HFFc6 (cell line): ENCODE data around the gene TBATA. TPM values are rescaled to one million over a fixed set of nuclear protein-coding genes. Genes with fewer than 3 reads are reported as not detected.
A peak's percentile ranks its signal among the peaks of the same experiment; 100 is the strongest.

ENCODE experiments used
- DNase-seq: peaks from one replicate; pipeline ENCODE4 v3.0.0-alpha.2; 2018
- H3K27ac Mint-ChIP-seq: 2 replicates; pipeline ENCODE4 v1.8.0; 2020; ENCODE audit warnings: mild to moderate bottlenecking, mixed read lengths
- H3K27me3 Mint-ChIP-seq: 2 replicates; pipeline ENCODE4 v1.8.0; 2021; ENCODE audit warnings: mild to moderate bottlenecking, moderate library complexity, mixed read lengths; ENCODE audit not compliant: insufficient read depth
- H3K36me3 Mint-ChIP-seq: 2 replicates; pipeline ENCODE4 v1.8.0; 2021; ENCODE audit warnings: low read depth, mixed read lengths
- H3K4me1 Mint-ChIP-seq: 2 replicates; pipeline ENCODE4 v1.8.0; 2020; ENCODE audit warnings: low read depth, mixed read lengths
- H3K4me3 Mint-ChIP-seq: 2 replicates; pipeline ENCODE4 v1.8.0; 2020; ENCODE audit warnings: mild to moderate bottlenecking, moderate library complexity, mixed read lengths
- H3K9me3 Mint-ChIP-seq: 2 replicates; pipeline ENCODE4 v1.8.0; 2020; ENCODE audit warnings: mild to moderate bottlenecking, mixed read lengths
- total RNA-seq, 6 experiments: library from RNA; stranded (reverse); fragmentation: NEBNext Ultra II Directional; extraction: Animal tissue kit (Norgen Biotek cat#: 25700); gene quantifications; 2 replicates in 1 of 6; 3 replicates in 5 of 6; pipeline ENCODE4 v1.2.3, GENCODE V29; 2021
- TF ChIP-seq, protein P1 (sequence below): fragments of 200-600 bp; sonication (generic); IDR thresholded peaks from 2 replicates; pipeline ENCODE4 v1.5.0; 2021; ENCODE audit warnings: antibody characterized with exemption, mild to moderate bottlenecking

Gene TBATA
- total RNA-seq, 6 experiments from 2014 or later, result not detected

DNA sequence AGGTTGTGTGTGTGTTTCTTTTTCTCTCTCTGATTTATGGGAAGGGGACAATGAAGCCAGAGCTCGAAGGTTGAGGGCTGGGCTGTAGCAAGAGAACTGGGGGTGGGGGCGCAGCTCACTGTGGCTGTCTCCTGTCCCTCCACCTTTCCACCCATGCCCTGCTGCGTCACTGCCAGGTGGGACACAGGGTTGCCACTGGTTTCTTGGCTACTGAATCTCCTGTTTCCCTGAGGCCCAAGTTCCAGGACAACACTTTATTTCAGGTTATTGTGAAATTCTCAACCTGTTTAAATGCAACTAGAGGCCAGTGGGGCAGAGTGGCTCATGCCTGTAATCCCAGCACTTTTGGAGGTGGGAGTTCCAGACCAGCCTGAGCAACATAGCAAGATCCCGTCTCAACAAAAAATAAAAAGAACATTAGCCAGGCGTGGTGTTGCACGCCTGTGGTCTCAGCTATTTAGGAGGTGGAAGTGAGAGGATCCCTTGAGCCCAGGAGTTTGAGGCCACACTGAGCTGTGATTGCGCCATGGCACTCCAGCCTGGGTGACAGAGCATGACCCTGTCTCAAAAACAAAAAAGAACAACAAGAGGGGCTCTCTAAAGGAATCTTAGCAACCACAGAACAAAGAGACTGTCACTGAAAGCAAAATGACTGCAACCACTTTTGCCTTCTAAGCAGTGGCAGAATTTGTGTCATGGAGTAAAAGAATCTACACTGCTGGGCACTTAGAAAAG lies 22.6 kb downstream of the TBATA start:
- Mint-ChIP-seq H3K36me3 (0 out of 2 replicates have a peak, but pooled peaks cover 6% of the 10 kb centered on the region), H3K27me3 (peaks cover 19% of the 10 kb centered on the region), H3K4me3 (no peak overlapping the region), H3K27ac (no peak overlapping the region), H3K9me3 (peaks cover 22% of the 10 kb centered on the region; the same call in 1 of the 2 replicates), H3K4me1 (no peaks in the 10 kb centered on the region; the same call in 1 of the 2 replicates)
- TF ChIP-seq, protein P1, sequence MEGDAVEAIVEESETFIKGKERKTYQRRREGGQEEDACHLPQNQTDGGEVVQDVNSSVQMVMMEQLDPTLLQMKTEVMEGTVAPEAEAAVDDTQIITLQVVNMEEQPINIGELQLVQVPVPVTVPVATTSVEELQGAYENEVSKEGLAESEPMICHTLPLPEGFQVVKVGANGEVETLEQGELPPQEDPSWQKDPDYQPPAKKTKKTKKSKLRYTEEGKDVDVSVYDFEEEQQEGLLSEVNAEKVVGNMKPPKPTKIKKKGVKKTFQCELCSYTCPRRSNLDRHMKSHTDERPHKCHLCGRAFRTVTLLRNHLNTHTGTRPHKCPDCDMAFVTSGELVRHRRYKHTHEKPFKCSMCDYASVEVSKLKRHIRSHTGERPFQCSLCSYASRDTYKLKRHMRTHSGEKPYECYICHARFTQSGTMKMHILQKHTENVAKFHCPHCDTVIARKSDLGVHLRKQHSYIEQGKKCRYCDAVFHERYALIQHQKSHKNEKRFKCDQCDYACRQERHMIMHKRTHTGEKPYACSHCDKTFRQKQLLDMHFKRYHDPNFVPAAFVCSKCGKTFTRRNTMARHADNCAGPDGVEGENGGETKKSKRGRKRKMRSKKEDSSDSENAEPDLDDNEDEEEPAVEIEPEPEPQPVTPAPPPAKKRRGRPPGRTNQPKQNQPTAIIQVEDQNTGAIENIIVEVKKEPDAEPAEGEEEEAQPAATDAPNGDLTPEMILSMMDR, result no peak
- no peak for DNase-seq

DNA sequence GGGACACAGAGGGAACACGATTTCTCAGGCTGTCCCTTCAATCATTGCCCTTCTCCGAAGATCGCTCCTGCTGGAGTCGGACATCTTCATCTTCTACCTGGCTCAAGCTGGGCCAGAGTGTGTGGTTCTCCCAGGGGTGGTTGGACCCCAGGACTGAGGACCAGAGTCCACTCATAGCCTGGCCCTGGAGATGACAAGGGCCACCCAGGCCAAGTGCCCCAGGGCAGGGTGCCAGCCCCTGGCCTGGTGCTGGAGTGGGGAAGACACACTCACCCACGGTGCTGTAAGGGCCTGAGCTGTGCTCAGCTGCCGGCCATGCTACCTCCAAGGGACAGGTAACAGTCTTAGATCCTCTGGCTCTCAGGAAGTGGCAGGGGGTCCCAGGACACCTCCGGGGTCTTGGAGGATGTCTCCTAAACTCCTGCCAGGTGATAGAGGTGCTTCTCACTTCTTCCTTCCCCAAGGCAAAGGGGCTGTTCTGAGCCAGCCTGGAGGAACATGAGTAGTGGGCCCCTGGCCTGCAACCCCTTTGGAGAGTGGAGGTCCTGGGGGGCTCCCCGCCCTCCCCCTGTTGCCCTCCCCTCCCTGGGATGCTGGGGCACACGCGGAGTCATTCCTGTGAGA lies 23.3 kb downstream of the TBATA start:
- H3K4me3 Mint-ChIP-seq, result no peak overlapping the region
- H3K27ac Mint-ChIP-seq, result no peak overlapping the region
- DNase-seq, result no peak
- 0 out of 2 replicates have a peak, but pooled peaks cover 6% of the 10 kb centered on the region for H3K36me3 Mint-ChIP-seq
- peaks cover 16% of the 10 kb centered on the region for H3K27me3 Mint-ChIP-seq
- TF ChIP-seq, protein P1, result no peak
- H3K4me1 Mint-ChIP-seq, result peaks cover 3% of the 10 kb centered on the region; the same call in 1 of the 2 replicates
- H3K9me3 Mint-ChIP-seq, result peaks cover 19% of the 10 kb centered on the region; the same call in 1 of the 2 replicates

DNA sequence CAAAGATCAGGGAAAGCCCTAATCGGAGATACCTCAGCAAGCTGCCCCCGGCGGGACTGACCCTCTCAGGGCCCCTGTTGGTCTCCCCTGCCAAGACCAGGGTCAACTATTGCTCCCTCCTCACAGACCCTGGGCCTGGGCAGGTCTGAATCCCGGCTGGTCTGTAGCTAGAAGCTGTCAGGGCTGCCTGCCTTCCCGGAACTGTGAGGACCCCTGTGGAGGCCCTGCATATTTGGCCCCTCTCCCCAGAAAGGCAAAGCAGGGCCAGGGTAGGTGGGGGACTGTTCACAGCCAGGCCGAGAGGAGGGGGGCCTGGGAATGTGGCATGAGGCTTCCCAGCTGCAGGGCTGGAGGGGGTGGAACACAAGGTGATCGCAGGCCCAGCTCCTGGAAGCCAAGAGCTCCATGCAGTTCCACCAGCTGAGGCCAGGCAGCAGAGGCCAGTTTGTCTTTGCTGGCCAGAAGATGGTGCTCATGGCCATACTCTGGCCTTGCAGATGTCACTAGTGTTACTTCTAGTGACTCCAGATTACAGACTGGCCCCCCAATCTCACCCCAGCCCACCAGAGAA lies 24.1 kb downstream of the TBATA start:
- Mint-ChIP-seq H3K4me3 (no peak overlapping the region), H3K9me3 (peaks cover 12% of the 10 kb centered on the region; the same call in 1 of the 2 replicates), H3K27me3 (peaks cover 14% of the 10 kb centered on the region), H3K27ac (no peak overlapping the region), H3K4me1 (peaks cover 6% of the 10 kb centered on the region; the same call in 1 of the 2 replicates), H3K36me3 (0 out of 2 replicates have a peak, but pooled peaks cover 6% of the 10 kb centered on the region)
- peak; percentile 27 for DNase-seq
- TF ChIP-seq, protein P1, result peak; percentile 64

DNA sequence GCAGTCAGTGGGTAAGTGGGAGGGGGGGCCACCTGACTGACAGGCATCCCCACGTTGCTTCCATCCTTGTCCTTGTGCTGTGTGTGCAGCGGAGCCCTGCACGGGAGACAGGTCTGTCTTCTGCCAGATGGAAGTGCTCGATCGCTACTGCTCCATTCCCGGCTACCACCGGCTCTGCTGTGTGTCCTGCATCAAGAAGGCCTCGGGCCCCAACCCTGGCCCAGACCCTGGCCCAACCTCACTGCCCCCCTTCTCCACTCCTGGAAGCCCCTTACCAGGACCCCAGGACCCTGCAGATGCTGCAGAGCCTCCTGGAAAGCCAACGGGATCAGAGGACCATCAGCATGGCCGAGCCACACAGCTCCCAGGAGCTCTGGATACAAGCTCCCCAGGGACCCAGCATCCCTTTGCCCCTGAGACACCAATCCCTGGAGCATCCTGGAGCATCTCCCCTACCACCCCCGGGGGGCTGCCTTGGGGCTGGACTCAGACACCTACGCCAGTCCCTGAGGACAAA lies 24.8 kb downstream of the TBATA start:
- no peak overlapping the region for H3K27ac Mint-ChIP-seq
- no peak overlapping the region for H3K4me3 Mint-ChIP-seq
- 0 out of 2 replicates have a peak, but pooled peaks cover 2% of the 10 kb centered on the region for H3K36me3 Mint-ChIP-seq
- H3K27me3 Mint-ChIP-seq, result peaks cover 14% of the 10 kb centered on the region
- TF ChIP-seq, protein P1, result no peak
- peaks cover 6% of the 10 kb centered on the region; the same call in 1 of the 2 replicates for H3K4me1 Mint-ChIP-seq
- no peak for DNase-seq
- H3K9me3 Mint-ChIP-seq, result peaks cover 4% of the 10 kb centered on the region; the same call in 1 of the 2 replicates

DNA sequence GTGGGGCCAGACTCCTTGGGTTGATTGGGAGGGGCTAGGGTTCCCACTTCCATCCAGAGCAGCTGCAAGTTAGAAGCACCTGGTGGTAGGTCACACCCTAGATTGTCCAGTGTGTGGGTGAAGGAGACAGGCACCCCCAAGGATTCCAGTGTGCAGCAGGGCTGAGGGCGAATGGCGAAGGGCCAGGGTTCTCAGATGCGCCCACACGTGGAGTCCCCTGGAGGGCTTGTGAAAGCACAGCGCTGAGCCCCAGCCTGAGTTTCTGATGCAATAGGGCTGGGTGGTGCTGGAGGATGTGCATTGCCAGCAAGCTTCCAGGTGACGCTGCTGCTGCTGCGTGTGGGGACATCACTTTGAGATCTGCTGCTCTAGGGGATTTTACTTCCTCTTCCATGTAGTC lies 25.4 kb downstream of the TBATA start:
- DNase-seq, result no peak
- TF ChIP-seq, protein P1, result no peak
- Mint-ChIP-seq H3K27ac (no peak overlapping the region), H3K9me3 (no peaks in the 10 kb centered on the region), H3K4me1 (peaks cover 10% of the 10 kb centered on the region; the same call in 1 of the 2 replicates), H3K36me3 (no peaks in the 10 kb centered on the region), H3K27me3 (peaks cover 19% of the 10 kb centered on the region), H3K4me3 (no peak overlapping the region)
